Measurements from ENCODE around the gene TMEM158. TPM values are rescaled to one million over a fixed set of nuclear protein-coding genes. Genes with fewer than 3 reads are reported as not detected.

TMEM158 gene
- total RNA-seq, 1 experiment from 2014 or later, result 0.15 TPM

Small RNA genes lying within 50 kb of the gene (small RNA-seq; reads per million reads assigned to genes)
- gene RF00012, result 1.4 reads per million, percentile 50 among the genes with 10 or more reads in this experiment

Other genes starting within 250 kb of the TMEM158 start
- not detected in 2 replicates for gene CLEC3B, start 200.0 kb downstream of the TMEM158 start, total RNA-seq (2014; rRNA removed; shearing (Covaris generic))
- gene CDCP1, start 79.9 kb downstream of the TMEM158 start, total RNA-seq (2014; rRNA removed; shearing (Covaris generic)), result 13.6 and 15.6 TPM in 2 replicates
- 11.3 and 14.3 TPM in 2 replicates for gene LARS2, start 162.3 kb upstream of the TMEM158 start, total RNA-seq (2014; rRNA removed; shearing (Covaris generic))